HepG2 (cell line): ENCODE data around the gene GNMT. TPM values are rescaled to one million over a fixed set of nuclear protein-coding genes. Genes with fewer than 3 reads are reported as not detected.

Experiments used
- CEBPB ChIP-seq: IDR thresholded peaks from 2 replicates; pipeline ENCODE4 v1.6.1; 2011; ENCODE audit warnings: low read depth, low read length, improper control_type of control experiment, borderline replicate concordance
- HOXA9 ChIP-seq: sonication (generic); formaldehyde crosslinking; IDR thresholded peaks from 2 replicates; pipeline ENCODE4 v1.8.1; 2022; ENCODE audit warnings: missing genetic modification reagents, mild to moderate bottlenecking, moderate library complexity, borderline replicate concordance
- KDM5B ChIP-seq: sonication (generic); formaldehyde crosslinking; IDR thresholded peaks from 2 replicates; pipeline ENCODE4 v1.4.0; 2020; ENCODE audit warnings: missing genetic modification reagents, mild to moderate bottlenecking, borderline replicate concordance
- NFE2L1 ChIP-seq: sonication (generic); formaldehyde crosslinking; IDR thresholded peaks from 2 replicates; pipeline ENCODE4 v1.4.0; 2020; ENCODE audit warnings: missing genetic modification reagents, mild to moderate bottlenecking, borderline replicate concordance
- ZNF607 ChIP-seq: sonication (generic); formaldehyde crosslinking; IDR thresholded peaks from 2 replicates; pipeline ENCODE4 v1.5.1; 2020; ENCODE audit warnings: missing genetic modification reagents, mild to moderate bottlenecking, borderline replicate concordance
- ZSCAN9 ChIP-seq: IDR thresholded peaks from 2 replicates; pipeline ENCODE4 v1.6.1; 2016; ENCODE audit warnings: borderline replicate concordance
- polyA plus RNA-seq, 8 experiments: library from polyadenylated mRNA; depleted of rRNA in 3 of 8; stranded (reverse) in 7 of 8; unstranded in 1 of 8; fragments of >200 nt; fragmentation: Illumina TruSeq in 4 of 8; extraction: Trizol in 4 of 8; gene quantifications; 2 replicates each; pipeline versions ENCODE4 v1.2.1 to v1.2.3, GENCODE V29; 2011 to 2016; ENCODE audit warnings: low read depth in 4 of 8, missing spikeins in 1 of 8, mixed read lengths in 1 of 8; ENCODE audit not compliant: insufficient read depth in 1 of 8
- total RNA-seq, 5 experiments: library from RNA; depleted of rRNA; stranded (reverse); fragments of >200 nt; fragmentation: Illumina TruSeq; extraction: Trizol; gene quantifications; 2 replicates each; pipeline ENCODE4 v1.2.3, GENCODE V29; 2016; ENCODE audit warnings: low read depth in 1 of 5
- TF ChIP-seq, protein P1 (sequence below): sonication (generic); formaldehyde crosslinking; IDR thresholded peaks from 2 replicates; pipeline ENCODE4 v1.4.0; 2020; ENCODE audit warnings: missing genetic modification reagents, borderline replicate concordance
- TF ChIP-seq, protein P2 (sequence below): sonication (generic); formaldehyde crosslinking; IDR thresholded peaks from 2 replicates; pipeline ENCODE4 v1.5.1; 2020; ENCODE audit warnings: mild to moderate bottlenecking, missing genetic modification reagents
- TF ChIP-seq, protein P3 (sequence below): sonication (generic); formaldehyde crosslinking; IDR thresholded peaks from 2 replicates; pipeline ENCODE4 v1.5.0; 2020; ENCODE audit warnings: mild to moderate bottlenecking, missing genetic modification reagents
- TF ChIP-seq, protein P4 (sequence below): sonication (generic); formaldehyde crosslinking; IDR thresholded peaks from 2 replicates; pipeline ENCODE4 v1.4.0; 2020; ENCODE audit warnings: missing genetic modification reagents

GNMT gene
- total and polyA plus RNA-seq, 2 of the 13 experiments (the other 11 are each of a cell fraction or from before 2014, with no cell fraction given) = 2.8 to 7.0 TPM

DNA sequence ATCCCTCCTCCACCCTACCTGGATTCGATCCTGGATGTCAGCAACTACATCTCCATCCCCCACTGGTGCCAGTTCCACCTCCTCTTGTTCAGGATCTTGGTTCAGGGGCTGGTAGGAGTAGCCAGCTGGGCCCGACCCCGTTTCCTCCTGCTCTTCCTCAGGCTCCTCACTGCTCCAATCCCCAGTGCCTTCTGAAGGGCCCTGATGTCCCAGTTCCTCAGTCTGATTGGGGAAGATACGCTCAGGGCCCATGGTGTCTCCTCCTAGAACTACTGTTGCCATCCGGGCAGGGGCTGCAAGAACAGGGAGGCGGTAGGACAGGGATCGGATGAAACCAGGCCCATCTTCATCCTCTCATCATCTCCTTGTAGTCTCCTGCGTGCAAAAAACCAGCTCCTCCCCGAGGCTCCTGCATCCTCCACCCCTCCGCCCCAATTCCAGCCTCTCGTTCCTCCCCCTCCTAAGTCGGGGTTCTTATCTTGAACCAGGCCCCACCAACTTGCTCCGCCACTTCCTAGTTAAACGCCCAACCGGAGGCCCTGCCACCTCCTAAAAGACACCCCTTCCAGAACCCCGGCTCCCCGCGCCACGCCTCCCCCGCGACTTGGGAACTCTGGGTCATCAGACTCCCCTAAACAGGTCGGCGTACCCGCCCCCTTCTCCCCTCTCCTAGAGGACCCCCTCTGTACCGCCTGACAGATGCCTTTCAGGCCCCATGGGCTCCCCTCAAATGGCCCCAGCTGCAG, 52.7 kb downstream of the GNMT start (continued):
- TF ChIP-seq, protein P1, sequence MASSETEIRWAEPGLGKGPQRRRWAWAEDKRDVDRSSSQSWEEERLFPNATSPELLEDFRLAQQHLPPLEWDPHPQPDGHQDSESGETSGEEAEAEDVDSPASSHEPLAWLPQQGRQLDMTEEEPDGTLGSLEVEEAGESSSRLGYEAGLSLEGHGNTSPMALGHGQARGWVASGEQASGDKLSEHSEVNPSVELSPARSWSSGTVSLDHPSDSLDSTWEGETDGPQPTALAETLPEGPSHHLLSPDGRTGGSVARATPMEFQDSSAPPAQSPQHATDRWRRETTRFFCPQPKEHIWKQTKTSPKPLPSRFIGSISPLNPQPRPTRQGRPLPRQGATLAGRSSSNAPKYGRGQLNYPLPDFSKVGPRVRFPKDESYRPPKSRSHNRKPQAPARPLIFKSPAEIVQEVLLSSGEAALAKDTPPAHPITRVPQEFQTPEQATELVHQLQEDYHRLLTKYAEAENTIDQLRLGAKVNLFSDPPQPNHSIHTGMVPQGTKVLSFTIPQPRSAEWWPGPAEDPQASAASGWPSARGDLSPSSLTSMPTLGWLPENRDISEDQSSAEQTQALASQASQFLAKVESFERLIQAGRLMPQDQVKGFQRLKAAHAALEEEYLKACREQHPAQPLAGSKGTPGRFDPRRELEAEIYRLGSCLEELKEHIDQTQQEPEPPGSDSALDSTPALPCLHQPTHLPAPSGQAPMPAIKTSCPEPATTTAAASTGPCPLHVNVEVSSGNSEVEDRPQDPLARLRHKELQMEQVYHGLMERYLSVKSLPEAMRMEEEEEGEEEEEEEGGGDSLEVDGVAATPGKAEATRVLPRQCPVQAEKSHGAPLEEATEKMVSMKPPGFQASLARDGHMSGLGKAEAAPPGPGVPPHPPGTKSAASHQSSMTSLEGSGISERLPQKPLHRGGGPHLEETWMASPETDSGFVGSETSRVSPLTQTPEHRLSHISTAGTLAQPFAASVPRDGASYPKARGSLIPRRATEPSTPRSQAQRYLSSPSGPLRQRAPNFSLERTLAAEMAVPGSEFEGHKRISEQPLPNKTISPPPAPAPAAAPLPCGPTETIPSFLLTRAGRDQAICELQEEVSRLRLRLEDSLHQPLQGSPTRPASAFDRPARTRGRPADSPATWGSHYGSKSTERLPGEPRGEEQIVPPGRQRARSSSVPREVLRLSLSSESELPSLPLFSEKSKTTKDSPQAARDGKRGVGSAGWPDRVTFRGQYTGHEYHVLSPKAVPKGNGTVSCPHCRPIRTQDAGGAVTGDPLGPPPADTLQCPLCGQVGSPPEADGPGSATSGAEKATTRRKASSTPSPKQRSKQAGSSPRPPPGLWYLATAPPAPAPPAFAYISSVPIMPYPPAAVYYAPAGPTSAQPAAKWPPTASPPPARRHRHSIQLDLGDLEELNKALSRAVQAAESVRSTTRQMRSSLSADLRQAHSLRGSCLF = no peak
- TF ChIP-seq, protein P2, sequence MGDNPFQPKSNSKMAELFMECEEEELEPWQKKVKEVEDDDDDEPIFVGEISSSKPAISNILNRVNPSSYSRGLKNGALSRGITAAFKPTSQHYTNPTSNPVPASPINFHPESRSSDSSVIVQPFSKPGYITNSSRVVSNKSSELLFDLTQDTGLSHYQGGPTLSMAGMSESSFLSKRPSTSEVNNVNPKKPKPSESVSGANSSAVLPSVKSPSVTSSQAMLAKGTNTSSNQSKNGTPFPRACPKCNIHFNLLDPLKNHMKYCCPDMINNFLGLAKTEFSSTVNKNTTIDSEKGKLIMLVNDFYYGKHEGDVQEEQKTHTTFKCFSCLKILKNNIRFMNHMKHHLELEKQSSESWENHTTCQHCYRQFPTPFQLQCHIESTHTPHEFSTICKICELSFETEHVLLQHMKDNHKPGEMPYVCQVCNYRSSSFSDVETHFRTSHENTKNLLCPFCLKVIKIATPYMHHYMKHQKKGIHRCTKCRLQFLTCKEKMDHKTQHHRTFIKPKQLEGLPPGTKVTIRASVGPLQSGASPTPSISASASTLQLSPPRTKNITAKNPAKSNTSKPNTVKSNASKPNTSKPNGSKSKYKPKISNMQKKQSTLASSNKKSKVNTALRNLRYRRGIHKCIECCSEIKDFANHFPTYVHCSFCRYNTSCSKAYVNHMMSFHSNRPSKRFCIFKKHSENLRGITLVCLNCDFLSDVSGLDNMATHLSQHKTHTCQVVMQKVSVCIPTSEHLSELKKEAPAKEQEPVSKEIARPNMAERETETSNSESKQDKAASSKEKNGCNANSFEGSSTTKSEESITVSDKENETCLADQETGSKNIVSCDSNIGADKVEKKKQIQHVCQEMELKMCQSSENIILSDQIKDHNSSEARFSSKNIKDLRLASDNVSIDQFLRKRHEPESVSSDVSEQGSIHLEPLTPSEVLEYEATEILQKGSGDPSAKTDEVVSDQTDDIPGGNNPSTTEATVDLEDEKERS (CRISPR knock-in tag) = no peak
- TF ChIP-seq, protein P3, sequence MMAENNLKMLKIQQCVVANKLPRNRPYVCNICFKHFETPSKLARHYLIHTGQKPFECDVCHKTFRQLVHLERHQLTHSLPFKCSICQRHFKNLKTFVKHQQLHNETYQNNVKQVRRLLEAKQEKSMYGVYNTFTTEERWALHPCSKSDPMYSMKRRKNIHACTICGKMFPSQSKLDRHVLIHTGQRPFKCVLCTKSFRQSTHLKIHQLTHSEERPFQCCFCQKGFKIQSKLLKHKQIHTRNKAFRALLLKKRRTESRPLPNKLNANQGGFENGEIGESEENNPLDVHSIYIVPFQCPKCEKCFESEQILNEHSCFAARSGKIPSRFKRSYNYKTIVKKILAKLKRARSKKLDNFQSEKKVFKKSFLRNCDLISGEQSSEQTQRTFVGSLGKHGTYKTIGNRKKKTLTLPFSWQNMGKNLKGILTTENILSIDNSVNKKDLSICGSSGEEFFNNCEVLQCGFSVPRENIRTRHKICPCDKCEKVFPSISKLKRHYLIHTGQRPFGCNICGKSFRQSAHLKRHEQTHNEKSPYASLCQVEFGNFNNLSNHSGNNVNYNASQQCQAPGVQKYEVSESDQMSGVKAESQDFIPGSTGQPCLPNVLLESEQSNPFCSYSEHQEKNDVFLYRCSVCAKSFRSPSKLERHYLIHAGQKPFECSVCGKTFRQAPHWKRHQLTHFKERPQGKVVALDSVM = no peak
- TF ChIP-seq HOXA9 (CRISPR knock-in tag) (no peak), ZSCAN9 (CRISPR knock-in tag) (no peak), KDM5B (CRISPR knock-in tag) (no peak), NFE2L1 (CRISPR knock-in tag) (no peak), ZNF607 (CRISPR knock-in tag) (no peak), CEBPB (no peak)
- TF ChIP-seq, protein P4, sequence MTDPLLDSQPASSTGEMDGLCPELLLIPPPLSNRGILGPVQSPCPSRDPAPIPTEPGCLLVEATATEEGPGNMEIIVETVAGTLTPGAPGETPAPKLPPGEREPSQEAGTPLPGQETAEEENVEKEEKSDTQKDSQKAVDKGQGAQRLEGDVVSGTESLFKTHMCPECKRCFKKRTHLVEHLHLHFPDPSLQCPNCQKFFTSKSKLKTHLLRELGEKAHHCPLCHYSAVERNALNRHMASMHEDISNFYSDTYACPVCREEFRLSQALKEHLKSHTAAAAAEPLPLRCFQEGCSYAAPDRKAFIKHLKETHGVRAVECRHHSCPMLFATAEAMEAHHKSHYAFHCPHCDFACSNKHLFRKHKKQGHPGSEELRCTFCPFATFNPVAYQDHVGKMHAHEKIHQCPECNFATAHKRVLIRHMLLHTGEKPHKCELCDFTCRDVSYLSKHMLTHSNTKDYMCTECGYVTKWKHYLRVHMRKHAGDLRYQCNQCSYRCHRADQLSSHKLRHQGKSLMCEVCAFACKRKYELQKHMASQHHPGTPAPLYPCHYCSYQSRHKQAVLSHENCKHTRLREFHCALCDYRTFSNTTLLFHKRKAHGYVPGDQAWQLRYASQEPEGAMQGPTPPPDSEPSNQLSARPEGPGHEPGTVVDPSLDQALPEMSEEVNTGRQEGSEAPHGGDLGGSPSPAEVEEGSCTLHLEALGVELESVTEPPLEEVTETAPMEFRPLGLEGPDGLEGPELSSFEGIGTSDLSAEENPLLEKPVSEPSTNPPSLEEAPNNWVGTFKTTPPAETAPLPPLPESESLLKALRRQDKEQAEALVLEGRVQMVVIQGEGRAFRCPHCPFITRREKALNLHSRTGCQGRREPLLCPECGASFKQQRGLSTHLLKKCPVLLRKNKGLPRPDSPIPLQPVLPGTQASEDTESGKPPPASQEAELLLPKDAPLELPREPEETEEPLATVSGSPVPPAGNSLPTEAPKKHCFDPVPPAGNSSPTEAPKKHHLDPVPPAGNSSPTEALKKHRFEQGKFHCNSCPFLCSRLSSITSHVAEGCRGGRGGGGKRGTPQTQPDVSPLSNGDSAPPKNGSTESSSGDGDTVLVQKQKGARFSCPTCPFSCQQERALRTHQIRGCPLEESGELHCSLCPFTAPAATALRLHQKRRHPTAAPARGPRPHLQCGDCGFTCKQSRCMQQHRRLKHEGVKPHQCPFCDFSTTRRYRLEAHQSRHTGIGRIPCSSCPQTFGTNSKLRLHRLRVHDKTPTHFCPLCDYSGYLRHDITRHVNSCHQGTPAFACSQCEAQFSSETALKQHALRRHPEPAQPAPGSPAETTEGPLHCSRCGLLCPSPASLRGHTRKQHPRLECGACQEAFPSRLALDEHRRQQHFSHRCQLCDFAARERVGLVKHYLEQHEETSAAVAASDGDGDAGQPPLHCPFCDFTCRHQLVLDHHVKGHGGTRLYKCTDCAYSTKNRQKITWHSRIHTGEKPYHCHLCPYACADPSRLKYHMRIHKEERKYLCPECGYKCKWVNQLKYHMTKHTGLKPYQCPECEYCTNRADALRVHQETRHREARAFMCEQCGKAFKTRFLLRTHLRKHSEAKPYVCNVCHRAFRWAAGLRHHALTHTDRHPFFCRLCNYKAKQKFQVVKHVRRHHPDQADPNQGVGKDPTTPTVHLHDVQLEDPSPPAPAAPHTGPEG (CRISPR knock-in tag) = 0 out of 2 replicates have a peak, but pooled peaks have one; percentile 7
